Activated CD4-positive, alpha-beta T cell treated with anti-CD3 and anti-CD28 coated beads, Interleukin-2, amount 50 U/mL, for 24 hours (primary cell): ENCODE measurements around the gene EYS.
"Not testable (repeated sequence)": the region's sequence is repeated elsewhere in the genome, so short reads cannot be mapped to it uniquely, and the experiment has no call there.

Source experiments
- DNase-seq, 2 donors: peaks; one replicate each; pipeline ENCODE4 v3.0.0-alpha.2; 2020; ENCODE audit warnings: low read depth in 1 of 2, low spot score in 1 of 2

The EYS gene

GRCh38 chr6:63765828-63766227, 1941.2 kb downstream of the EYS start:
- DNase-seq = no peak

GRCh38 chr6:63764318-63764916, 1942.6 kb downstream of the EYS start:
- peak in 1 of 2 donors; percentile 2 for DNase-seq

GRCh38 chr6:63760199-63760598, 1946.8 kb downstream of the EYS start:
- DNase-seq = no peak

- no peak for DNase-seq
Observed at GRCh38 chr6:63759605-63760105, 1947.4 kb downstream of the EYS start.

GRCh38 chr6:63757826-63758225, 1949.2 kb downstream of the EYS start:
- DNase-seq = no peak

GRCh38 chr6:63757275-63757674, 1949.8 kb downstream of the EYS start:
- not testable (repeated sequence) for DNase-seq

GRCh38 chr6:63750400-63750799, 1956.6 kb downstream of the EYS start:
- no peak for DNase-seq

GRCh38 chr6:63745784-63746183, 1961.2 kb downstream of the EYS start:
- DNase-seq = no peak

GRCh38 chr6:63744810-63745209, 1962.2 kb downstream of the EYS start:
- DNase-seq = no peak

GRCh38 chr6:63743691-63744090, 1963.3 kb downstream of the EYS start:
- DNase-seq = no peak

- DNase-seq = no peak
Observed at GRCh38 chr6:63742060-63742459, 1965.0 kb downstream of the EYS start.

- no peak for DNase-seq
Observed at GRCh38 chr6:63740709-63741108, 1966.3 kb downstream of the EYS start.

- DNase-seq = no peak
Observed at GRCh38 chr6:63739094-63739687, 1967.8 kb downstream of the EYS start.

GRCh38 chr6:63738190-63738589, 1968.8 kb downstream of the EYS start:
- not testable (repeated sequence) for DNase-seq

- no peak for DNase-seq
Observed at GRCh38 chr6:63734923-63735322, 1972.1 kb downstream of the EYS start.

GRCh38 chr6:63732336-63732735, 1974.7 kb downstream of the EYS start:
- no peak for DNase-seq

- no peak for DNase-seq
Observed at GRCh38 chr6:63731930-63732329, 1975.1 kb downstream of the EYS start.

GRCh38 chr6:63730311-63730710, 1976.7 kb downstream of the EYS start:
- DNase-seq = no peak

- no peak for DNase-seq
Observed at GRCh38 chr6:63724721-63725120, 1982.3 kb downstream of the EYS start.

GRCh38 chr6:63721181-63721580, 1985.8 kb downstream of the EYS start:
- DNase-seq = no peak

- no peak for DNase-seq
Observed at GRCh38 chr6:63716169-63716568, 1990.9 kb downstream of the EYS start.

GRCh38 chr6:63714091-63714490, 1992.9 kb downstream of the EYS start:
- no peak for DNase-seq

GRCh38 chr6:63713332-63713731, 1993.7 kb downstream of the EYS start:
- DNase-seq = no peak
